ENCODE results near the gene GSE1. TPM values are rescaled to one million over a fixed set of nuclear protein-coding genes. Genes with fewer than 3 reads are reported as not detected.
A peak's percentile ranks its signal among the peaks of the same experiment; 100 is the strongest.

The GSE1 gene
- total RNA-seq, 3 donors from 2014 or later, result 15.5 to 15.6 (median 15.5) TPM

GRCh38 chr16:85673529-85674417, 60.7 kb downstream of the GSE1 start:
- Mint-ChIP-seq H3K36me3 (ENCODE audit: insufficient read depth) (peaks cover 35% of the 10 kb centered on the region), H3K9me3 (no peaks in the 10 kb centered on the region), H3K4me1 (ENCODE audit: low read depth) (peaks cover 2% of the 10 kb centered on the region), H3K4me3 (no peak overlapping the region), H3K27me3 (ENCODE audit: low read depth) (no peaks in the 10 kb centered on the region)
- DNase-seq (no peak), ATAC-seq (no peak)

GRCh38 chr16:85674418-85674755, 61.3 kb downstream of the GSE1 start:
- peaks cover 34% of the 10 kb centered on the region for H3K36me3 Mint-ChIP-seq (ENCODE audit: insufficient read depth)
- no peak overlapping the region for H3K4me3 Mint-ChIP-seq
- no peak for ATAC-seq
- H3K27me3 Mint-ChIP-seq (ENCODE audit: low read depth), result no peaks in the 10 kb centered on the region
- H3K4me1 Mint-ChIP-seq (ENCODE audit: low read depth), result peaks cover 2% of the 10 kb centered on the region
- no peaks in the 10 kb centered on the region for H3K9me3 Mint-ChIP-seq
- no peak for DNase-seq

- Mint-ChIP-seq H3K27me3 (ENCODE audit: low read depth) (no peaks in the 10 kb centered on the region), H3K4me1 (ENCODE audit: low read depth) (peaks cover 2% of the 10 kb centered on the region), H3K9me3 (no peaks in the 10 kb centered on the region), H3K4me3 (no peak overlapping the region), H3K36me3 (ENCODE audit: insufficient read depth) (peaks cover 29% of the 10 kb centered on the region)
- no peak for DNase-seq
- ATAC-seq, result no peak
These were observed 61.7 kb downstream of the GSE1 start for GRCh38 chr16:85674828-85675227.

DNA sequence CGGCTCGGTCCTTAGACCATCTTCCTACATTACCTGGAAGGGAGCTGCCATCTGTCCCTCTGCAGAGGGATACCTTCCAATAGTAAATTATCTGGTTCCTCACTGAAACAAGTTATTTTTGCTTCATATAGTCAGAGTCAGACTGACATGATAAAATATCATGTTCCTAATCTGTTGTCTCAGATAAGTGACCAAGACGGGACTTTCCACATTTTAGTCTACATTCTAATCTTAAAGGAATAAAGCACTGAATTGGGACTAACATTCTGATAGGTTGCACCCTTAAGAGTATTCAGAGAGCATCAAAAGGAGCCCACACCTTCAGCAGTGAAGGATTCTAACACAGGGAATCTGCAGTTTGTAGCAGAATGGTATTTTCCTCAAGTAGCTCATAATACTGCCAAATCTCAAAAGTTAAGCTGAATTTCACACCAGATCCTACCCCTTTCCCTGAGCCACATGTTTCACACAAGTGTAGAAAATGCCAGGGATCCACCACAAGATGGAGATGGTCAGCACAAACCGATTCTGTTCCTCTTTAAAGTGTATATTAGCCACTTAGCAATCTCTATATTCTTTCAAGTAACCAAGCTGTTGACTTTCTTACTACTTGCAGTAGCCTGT, 62.2 kb downstream of the GSE1 start:
- Mint-ChIP-seq H3K4me3 (no peak overlapping the region), H3K4me1 (ENCODE audit: low read depth) (peaks cover 4% of the 10 kb centered on the region), H3K27me3 (ENCODE audit: low read depth) (no peaks in the 10 kb centered on the region), H3K9me3 (no peaks in the 10 kb centered on the region), H3K36me3 (ENCODE audit: insufficient read depth) (peaks cover 25% of the 10 kb centered on the region)
- ATAC-seq, result no peak
- DNase-seq, result no peak

GRCh38 chr16:85676466-85676865, 63.3 kb downstream of the GSE1 start:
- no peaks in the 10 kb centered on the region for H3K27me3 Mint-ChIP-seq (ENCODE audit: low read depth)

GRCh38 chr16:85677383-85677967, 64.4 kb downstream of the GSE1 start:
- Mint-ChIP-seq H3K4me3 (no peak overlapping the region), H3K4me1 (ENCODE audit: low read depth) (peaks cover 8% of the 10 kb centered on the region), H3K9me3 (no peaks in the 10 kb centered on the region), H3K27me3 (ENCODE audit: low read depth) (no peaks in the 10 kb centered on the region), H3K36me3 (ENCODE audit: insufficient read depth) (peaks cover 22% of the 10 kb centered on the region)
- ATAC-seq (no peak), DNase-seq (no peak)

More at GRCh38 chr16:85676466-85676865, 63.3 kb downstream of the GSE1 start:
- Mint-ChIP-seq H3K36me3 (ENCODE audit: insufficient read depth) (peaks cover 29% of the 10 kb centered on the region), H3K4me1 (ENCODE audit: low read depth) (peaks cover 8% of the 10 kb centered on the region), H3K9me3 (no peaks in the 10 kb centered on the region), H3K4me3 (no peak overlapping the region)
- ATAC-seq (no peak), DNase-seq (no peak)

DNA sequence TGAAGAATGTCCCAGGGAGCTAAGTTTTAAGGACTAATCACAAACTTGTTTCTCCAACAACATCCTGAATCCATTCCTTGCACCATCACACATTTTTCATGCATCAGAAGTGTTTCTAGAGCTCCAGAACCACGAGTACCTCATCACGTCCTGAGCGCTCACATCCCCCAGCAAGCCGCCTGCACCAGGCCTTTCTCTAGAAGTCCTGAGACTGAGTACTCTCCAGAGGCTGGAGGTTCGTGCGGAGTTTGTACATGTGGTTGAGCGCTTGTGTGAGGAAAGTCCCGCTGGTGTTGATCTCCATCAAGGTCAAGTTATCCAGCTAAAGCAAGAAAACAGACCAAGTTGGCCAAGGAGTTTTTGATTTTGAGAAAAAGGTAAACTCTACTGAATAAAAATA, 64.9 kb downstream of the GSE1 start:
- no peaks in the 10 kb centered on the region for H3K27me3 Mint-ChIP-seq (ENCODE audit: low read depth)
- H3K9me3 Mint-ChIP-seq, result no peaks in the 10 kb centered on the region
- peaks cover 18% of the 10 kb centered on the region for H3K36me3 Mint-ChIP-seq (ENCODE audit: insufficient read depth)
- ATAC-seq, result no peak
- no peak for DNase-seq
- H3K4me3 Mint-ChIP-seq, result no peak overlapping the region
- peaks cover 8% of the 10 kb centered on the region for H3K4me1 Mint-ChIP-seq (ENCODE audit: low read depth)

- H3K4me1 Mint-ChIP-seq (ENCODE audit: low read depth), result peaks cover 8% of the 10 kb centered on the region
- no peak for ATAC-seq
- peaks cover 17% of the 10 kb centered on the region for H3K36me3 Mint-ChIP-seq (ENCODE audit: insufficient read depth)
- no peaks in the 10 kb centered on the region for H3K27me3 Mint-ChIP-seq (ENCODE audit: low read depth)
- no peak overlapping the region for H3K4me3 Mint-ChIP-seq
- no peak for DNase-seq
- no peaks in the 10 kb centered on the region for H3K9me3 Mint-ChIP-seq
These were observed 65.7 kb downstream of the GSE1 start for GRCh38 chr16:85678821-85679220.

DNA sequence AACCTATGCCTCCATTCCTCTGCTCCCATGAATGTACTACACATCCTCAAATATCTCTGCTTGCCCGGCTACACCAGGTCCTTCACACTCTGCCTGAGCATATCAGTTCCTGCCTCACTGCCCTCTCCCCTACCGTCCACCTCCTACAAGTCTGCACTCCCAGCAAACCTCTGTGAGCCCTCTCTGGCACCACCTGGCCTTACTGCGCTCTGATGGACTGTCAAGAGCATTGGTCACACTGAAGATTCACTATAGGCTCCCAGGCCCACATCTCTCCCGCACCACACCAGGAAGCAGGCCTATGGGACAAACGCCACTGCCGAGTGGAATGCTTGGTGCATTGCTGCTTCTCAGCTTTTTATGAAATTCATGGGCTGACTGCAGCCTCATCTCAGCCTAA, 66.7 kb downstream of the GSE1 start:
- Mint-ChIP-seq H3K4me3 (no peak overlapping the region), H3K27me3 (ENCODE audit: low read depth) (no peaks in the 10 kb centered on the region), H3K36me3 (ENCODE audit: insufficient read depth) (peaks cover 13% of the 10 kb centered on the region), H3K9me3 (no peaks in the 10 kb centered on the region), H3K4me1 (ENCODE audit: low read depth) (peaks cover 6% of the 10 kb centered on the region)
- ATAC-seq, result no peak
- no peak for DNase-seq

- H3K9me3 Mint-ChIP-seq, result no peaks in the 10 kb centered on the region
- ATAC-seq, result no peak
These were observed 67.3 kb downstream of the GSE1 start for GRCh38 chr16:85680352-85680944.

DNA sequence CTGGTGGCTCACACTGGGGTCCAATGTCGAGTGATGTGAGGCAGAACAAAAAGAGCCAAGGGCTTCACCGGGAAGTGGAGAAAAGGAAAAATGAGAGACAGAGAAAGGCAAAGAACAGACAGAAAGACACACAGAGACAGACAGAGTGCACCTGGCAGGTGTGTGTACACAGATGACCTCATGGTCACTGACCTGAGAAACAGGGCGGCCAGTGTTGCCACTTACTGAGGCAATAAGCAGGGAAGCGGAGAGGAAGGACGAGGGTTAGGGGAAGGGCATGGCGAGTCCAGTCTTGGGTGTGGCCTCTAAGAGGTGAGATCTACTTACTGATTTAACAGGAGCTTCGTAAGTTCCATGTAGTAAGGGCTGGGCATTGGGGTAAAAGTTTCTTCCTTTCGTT, 68.1 kb downstream of the GSE1 start:
- Mint-ChIP-seq H3K27me3 (ENCODE audit: low read depth) (no peaks in the 10 kb centered on the region), H3K36me3 (ENCODE audit: insufficient read depth) (peaks cover 12% of the 10 kb centered on the region), H3K4me1 (ENCODE audit: low read depth) (peaks cover 6% of the 10 kb centered on the region), H3K4me3 (no peak overlapping the region), H3K9me3 (no peaks in the 10 kb centered on the region)
- ATAC-seq (no peak), DNase-seq (no peak)

More at GRCh38 chr16:85680352-85680944, 67.3 kb downstream of the GSE1 start:
- Mint-ChIP-seq H3K4me3 (peak overlapping the region; percentile 12), H3K4me1 (ENCODE audit: low read depth) (peaks cover 6% of the 10 kb centered on the region), H3K27me3 (ENCODE audit: low read depth) (no peaks in the 10 kb centered on the region), H3K36me3 (ENCODE audit: insufficient read depth) (peaks cover 12% of the 10 kb centered on the region)
- no peak for DNase-seq

DNA sequence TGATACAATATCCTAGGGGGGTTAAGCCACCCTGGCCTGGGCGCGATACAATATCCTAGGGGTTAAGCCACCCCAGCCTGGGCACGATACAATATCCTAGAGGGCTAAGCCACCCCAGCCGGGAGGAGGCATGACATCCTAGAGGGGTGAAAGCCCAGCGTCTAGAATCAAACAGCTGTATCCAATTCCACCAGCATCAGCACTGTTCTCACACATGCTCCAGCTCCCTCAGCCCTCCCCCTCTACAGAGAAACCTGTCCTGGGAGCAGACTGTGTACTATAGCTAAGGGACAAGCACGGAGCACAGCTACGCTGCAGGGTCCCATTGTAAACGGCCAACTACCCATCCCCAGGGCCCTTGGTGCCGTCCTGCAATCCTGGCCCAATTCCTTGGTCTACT, 69.4 kb downstream of the GSE1 start:
- ATAC-seq (no peak), DNase-seq (no peak)
- H3K36me3 Mint-ChIP-seq (ENCODE audit: insufficient read depth), result peaks cover 15% of the 10 kb centered on the region
- H3K9me3 Mint-ChIP-seq, result no peaks in the 10 kb centered on the region
- H3K4me1 Mint-ChIP-seq (ENCODE audit: low read depth), result peaks cover 11% of the 10 kb centered on the region
- H3K27me3 Mint-ChIP-seq (ENCODE audit: low read depth), result no peaks in the 10 kb centered on the region
- H3K4me3 Mint-ChIP-seq, result no peak overlapping the region

DNA sequence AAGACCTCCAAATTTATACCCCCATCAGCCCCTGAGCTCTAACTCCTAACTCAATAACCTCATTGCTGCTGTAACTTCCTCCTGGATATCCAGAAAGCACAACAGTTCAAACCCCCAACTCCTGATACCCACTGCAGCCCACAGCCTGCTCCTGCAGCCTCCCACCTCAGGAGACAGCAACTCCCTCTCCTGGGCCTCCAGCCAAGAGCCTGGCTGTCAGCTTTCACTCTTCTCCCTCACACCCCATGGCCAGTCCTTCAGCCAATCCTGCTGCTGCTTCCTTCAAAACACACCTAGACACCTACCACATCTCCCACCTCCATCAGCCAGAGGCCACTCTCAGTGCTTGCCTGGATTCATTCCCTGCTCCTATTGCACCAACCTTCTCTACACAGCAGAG, 70.2 kb downstream of the GSE1 start:
- H3K4me1 Mint-ChIP-seq (ENCODE audit: low read depth), result peaks cover 11% of the 10 kb centered on the region
- H3K9me3 Mint-ChIP-seq, result no peaks in the 10 kb centered on the region
- DNase-seq (no peak), ATAC-seq (no peak)
- H3K36me3 Mint-ChIP-seq (ENCODE audit: insufficient read depth), result peaks cover 15% of the 10 kb centered on the region
- no peaks in the 10 kb centered on the region for H3K27me3 Mint-ChIP-seq (ENCODE audit: low read depth)
- no peak overlapping the region for H3K4me3 Mint-ChIP-seq

DNA sequence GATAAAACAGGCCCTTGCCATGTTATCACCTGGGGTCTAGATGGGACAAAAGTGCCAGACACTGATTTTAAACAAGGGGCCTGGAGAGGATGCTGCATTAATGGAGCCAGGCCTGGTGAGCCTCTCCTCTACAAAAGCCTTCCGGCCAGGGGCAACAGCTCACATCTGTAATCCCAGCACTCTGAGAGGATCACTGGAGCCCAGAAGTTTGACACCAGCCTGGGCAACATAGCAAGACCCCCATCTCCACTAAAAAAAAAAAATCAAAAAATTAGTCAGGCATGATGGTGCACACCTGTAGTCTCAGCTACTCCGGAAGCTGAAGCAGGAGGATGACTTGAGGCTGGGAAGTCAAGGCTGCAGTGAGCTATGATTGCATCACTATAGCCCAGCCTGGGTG, 72.1 kb downstream of the GSE1 start:
- Mint-ChIP-seq H3K4me3 (no peak overlapping the region), H3K36me3 (ENCODE audit: insufficient read depth) (peaks cover 15% of the 10 kb centered on the region), H3K9me3 (no peaks in the 10 kb centered on the region), H3K4me1 (ENCODE audit: low read depth) (peaks cover 11% of the 10 kb centered on the region), H3K27me3 (ENCODE audit: low read depth) (no peaks in the 10 kb centered on the region)
- no peak for DNase-seq
- no peak for ATAC-seq

All from activated T-cell treated with anti-CD3 and anti-CD28 coated beads, Interleukin-2, amount 50 U/mL, for 4 hours (primary cell).